Measurements from ENCODE around the gene LSM12.

LSM12 gene

GRCh38 chr17:43988301-43988700, 78.2 kb downstream of the LSM12 start:
- peaks cover 3% of the 10 kb centered on the region for H3K27me3 ChIP-seq (replicated peaks; ENCODE audit: control insufficient read depth, insufficient read depth, low read length)
- no peak overlapping the region for H3K4me3 ChIP-seq (replicated peaks; ENCODE audit: low read depth, low read length)
- no peak for DNase-seq (ENCODE audit: extremely low read depth, insufficient read length)
- no peak for TF ChIP-seq CTCF (IDR thresholded peaks at IDR 0.05; ENCODE audit: insufficient read depth, low read length, poor library complexity, severe bottlenecking)
- no peaks in the 10 kb centered on the region for H3K36me3 ChIP-seq (ENCODE audit: control insufficient read depth, insufficient read depth, low read length)

- no peak for TF ChIP-seq CTCF (IDR thresholded peaks at IDR 0.05; ENCODE audit: insufficient read depth, low read length, poor library complexity, severe bottlenecking)
- H3K27me3 ChIP-seq (replicated peaks; ENCODE audit: control insufficient read depth, insufficient read depth, low read length), result peaks cover 4% of the 10 kb centered on the region
- no peaks in the 10 kb centered on the region for H3K36me3 ChIP-seq (ENCODE audit: control insufficient read depth, insufficient read depth, low read length)
- no peak overlapping the region for H3K4me3 ChIP-seq (replicated peaks; ENCODE audit: low read depth, low read length)
- DNase-seq (ENCODE audit: extremely low read depth, insufficient read length), result no peak
Observed at GRCh38 chr17:43987131-43988021, 79.1 kb downstream of the LSM12 start.

- Histone ChIP-seq H3K4me3 (replicated peaks; ENCODE audit: low read depth, low read length) (no peak overlapping the region), H3K27me3 (replicated peaks; ENCODE audit: control insufficient read depth, insufficient read depth, low read length) (peaks cover 6% of the 10 kb centered on the region), H3K36me3 (ENCODE audit: control insufficient read depth, insufficient read depth, low read length) (no peaks in the 10 kb centered on the region)
- no peak for DNase-seq (ENCODE audit: extremely low read depth, insufficient read length)
- no peak for TF ChIP-seq CTCF (IDR thresholded peaks at IDR 0.05; ENCODE audit: insufficient read depth, low read length, poor library complexity, severe bottlenecking)
Observed at GRCh38 chr17:43986225-43986981, 80.1 kb downstream of the LSM12 start.

- no peaks in the 10 kb centered on the region for H3K36me3 ChIP-seq (ENCODE audit: control insufficient read depth, insufficient read depth, low read length)
- no peak for TF ChIP-seq CTCF (IDR thresholded peaks at IDR 0.05; ENCODE audit: insufficient read depth, low read length, poor library complexity, severe bottlenecking)
- peaks cover 6% of the 10 kb centered on the region for H3K27me3 ChIP-seq (replicated peaks; ENCODE audit: control insufficient read depth, insufficient read depth, low read length)
- DNase-seq (ENCODE audit: extremely low read depth, insufficient read length), result no peak
- H3K4me3 ChIP-seq (replicated peaks; ENCODE audit: low read depth, low read length), result no peak overlapping the region
Observed at GRCh38 chr17:43984521-43984920, 82.0 kb downstream of the LSM12 start.

All from GM06990 (cell line).